ENCODE measurements around the gene STAC3.

DNA sequence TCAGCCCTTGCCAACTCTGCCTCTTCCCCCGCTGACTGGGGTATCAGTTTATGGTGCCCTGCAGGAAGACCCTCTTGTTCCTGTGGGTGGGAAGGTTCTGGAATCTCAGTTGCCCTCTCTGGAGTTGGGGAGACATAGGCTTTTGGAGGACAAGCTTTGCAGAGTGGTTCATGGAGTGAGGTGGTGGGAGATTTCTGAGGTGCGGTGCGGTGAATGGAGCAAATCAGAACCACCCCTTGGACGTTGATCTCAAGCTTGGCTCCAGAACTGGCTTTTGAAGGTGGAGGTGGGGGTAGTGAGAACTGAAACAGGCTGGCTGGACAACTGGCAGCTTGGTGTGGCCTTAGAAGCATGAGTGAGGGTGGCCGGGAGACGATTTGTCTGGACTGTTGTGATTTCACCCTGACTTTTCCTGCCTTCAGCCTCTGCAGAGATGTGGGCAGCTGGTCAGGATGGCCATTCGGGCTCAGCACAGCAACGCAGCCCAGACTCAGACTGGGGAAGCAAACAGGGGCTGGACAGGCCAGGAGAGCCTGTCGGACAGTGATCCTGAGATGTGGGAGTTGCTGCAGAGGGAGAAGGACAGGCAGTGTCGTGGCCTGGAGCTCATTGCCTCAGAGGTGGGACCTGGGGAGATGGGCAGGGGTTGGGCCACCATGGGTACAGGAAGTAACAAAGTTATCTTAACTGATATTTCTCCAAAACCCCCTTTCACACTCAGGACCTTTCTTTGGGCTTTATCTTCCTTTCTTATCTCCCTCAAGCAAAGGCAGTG lies 20.4 kb downstream of the STAC3 start:
- no peak for TF ChIP-seq CTCF (IDR thresholded peaks at IDR 0.05)
- TF ChIP-seq POLR2AphosphoS5 (IDR thresholded peaks at IDR 0.05): no peak
- no peak for TF ChIP-seq EP300 (IDR thresholded peaks at IDR 0.05)
- peak in 1 of 2 donors; percentile 4 for TF ChIP-seq POLR2A (IDR thresholded peaks at IDR 0.05)

All from sigmoid colon (tissue), 4 donors.